Endothelial cell of umbilical vein (primary cell): Measurements from ENCODE around the gene SH3GL1. TPM values are rescaled to one million over a fixed set of nuclear protein-coding genes. Genes with fewer than 3 reads are reported as not detected.

Experiments
- BruUV-seq: library from RNA; stranded (reverse); fragments of 400-500 nt; replicated peaks from 2 replicates; lab custom pipeline; 2021; lab: Mats Ljungman, UMichigan
- CTCF ChIA-PET: fragments of 300-600, 350-600 bp; sonication (Branson Sonifier 250); formaldehyde crosslinking; loops from one replicate; lab custom pipeline; 2021; ENCODE audit warnings: antibody characterized with exemption, inconsistent platforms; lab: Charles Lee
- POLR2A ChIA-PET: fragments of 300-600, 350-600 bp; sonication (Branson Sonifier 250); formaldehyde crosslinking; loops from one replicate; lab custom pipeline; 2021; ENCODE audit warnings: antibody characterized with exemption, inconsistent platforms; lab: Charles Lee
- DNase-seq: peaks from one replicate; pipeline ENCODE4 v3.0.0-alpha.2; 2011; ENCODE audit warnings: low read depth, low spot score
- FAIRE-seq: peaks from 2 replicates; lab custom pipeline; 2011; peaks lifted over from hg19 to GRCh38; lab: Jason Lieb, UNC
- H2AFZ ChIP-seq: 2 replicates; pipeline ENCODE4 v1.6.0; 2012; ENCODE audit warnings: low read depth, low read length, control low read depth, inconsistent platforms
- H3K27ac ChIP-seq: 2 replicates; pipeline ENCODE4 v1.5.1; 2011; ENCODE audit warnings: low read depth, mild to moderate bottlenecking, control low read depth, low read length, moderate library complexity; ENCODE audit not compliant: insufficient read depth
- H3K27me3 ChIP-seq, 2 experiments: 2 replicates each; pipeline versions ENCODE4 v1.6.0 to v1.6.1; 2011; ENCODE audit warnings: low read length in 2 of 2, mixed read lengths in 1 of 2; ENCODE audit not compliant: control insufficient read depth in 2 of 2, insufficient read depth in 2 of 2
- H3K36me3 ChIP-seq, 2 experiments: 2 replicates in 1 of 2; 3 replicates in 1 of 2; pipeline ENCODE4 v1.5.1; 2011; ENCODE audit warnings: low read length in 2 of 2, mild to moderate bottlenecking in 1 of 2, moderate library complexity in 1 of 2; ENCODE audit not compliant: control insufficient read depth in 2 of 2, insufficient read depth in 2 of 2; ENCODE audit errors: extremely low read depth in 1 of 2
- H3K4me1 ChIP-seq: 3 replicates; pipeline ENCODE4 v1.5.1; 2011; ENCODE audit warnings: mild to moderate bottlenecking, low read length; ENCODE audit not compliant: control insufficient read depth, insufficient read depth; ENCODE audit errors: extremely low read depth
- H3K4me2 ChIP-seq: 2 replicates; pipeline ENCODE4 v1.6.1; 2011; ENCODE audit warnings: low read length, control low read depth, mixed read lengths; ENCODE audit not compliant: insufficient read depth
- H3K4me3 ChIP-seq, 3 experiments: fragments of 200-600 bp in 1 of 3; sonication (generic), shearing (Covaris generic) in 1 of 3; replicated peaks in 1 of 3; 2 replicates each; pipeline ENCODE4 v1.5.1; 2011 to 2016; ENCODE audit warnings: control low read depth in 3 of 3, low read length in 3 of 3, mild to moderate bottlenecking in 2 of 3, inconsistent platforms in 1 of 3, low read depth in 1 of 3, moderate library complexity in 1 of 3; ENCODE audit not compliant: insufficient read depth in 1 of 3
- H3K79me2 ChIP-seq: 2 replicates; pipeline ENCODE4 v1.6.0; 2012; ENCODE audit warnings: low read length, inconsistent platforms; ENCODE audit not compliant: control insufficient read depth, insufficient read depth
- H3K9ac ChIP-seq: replicated peaks from 2 replicates; pipeline ENCODE3; 2011; ENCODE audit warnings: low read length, control low read depth; ENCODE audit not compliant: insufficient read depth; ENCODE audit errors: extremely low read depth
- H3K9me1 ChIP-seq: replicated peaks from 3 replicates; pipeline ENCODE4 v1.6.0; 2011; ENCODE audit warnings: mild to moderate bottlenecking, low read length; ENCODE audit not compliant: control insufficient read depth, insufficient read depth; ENCODE audit errors: extremely low read depth
- H3K9me3 ChIP-seq: replicated peaks from 2 replicates; pipeline ENCODE4 v1.5.1; 2012; ENCODE audit warnings: low read length, inconsistent platforms; ENCODE audit not compliant: control insufficient read depth, insufficient read depth
- H4K20me1 ChIP-seq: replicated peaks from 2 replicates; pipeline ENCODE3; 2011; ENCODE audit warnings: mild to moderate bottlenecking, low read length; ENCODE audit not compliant: control insufficient read depth, insufficient read depth; ENCODE audit errors: extremely low read depth
- EZH2 ChIP-seq: IDR thresholded peaks from 2 replicates; pipeline ENCODE4 v1.6.1; 2012; ENCODE audit warnings: borderline replicate concordance, low read depth, mild to moderate bottlenecking, moderate library complexity, low read length, inconsistent platforms; ENCODE audit not compliant: severe bottlenecking
- FOS ChIP-seq: IDR thresholded peaks from 2 replicates; pipeline ENCODE4 v1.6.1; 2011; ENCODE audit warnings: mild to moderate bottlenecking, low read length, moderate library complexity, borderline replicate concordance; ENCODE audit not compliant: insufficient read depth
- GATA2 ChIP-seq: IDR thresholded peaks from 2 replicates; pipeline ENCODE4 v1.7.0; 2011; ENCODE audit warnings: low read depth, mild to moderate bottlenecking, moderate library complexity, mixed read lengths, low read length; ENCODE audit not compliant: insufficient read length, insufficient read depth
- JUN ChIP-seq: IDR thresholded peaks from 2 replicates; pipeline ENCODE4 v1.6.1; 2011; ENCODE audit warnings: borderline replicate concordance, low read depth; ENCODE audit not compliant: insufficient read length, insufficient read depth
- MAX ChIP-seq: IDR thresholded peaks from 2 replicates; pipeline ENCODE4 v1.6.1; 2011; ENCODE audit not compliant: insufficient read depth, insufficient read length
- MYC ChIP-seq: IDR thresholded peaks from one replicate; pipeline ENCODE4 v1.6.1; 2011; ENCODE audit warnings: mild to moderate bottlenecking, low read depth, low read length
- POLR2A ChIP-seq: IDR thresholded peaks from 2 replicates; pipeline ENCODE4 v1.6.1; 2012; ENCODE audit warnings: low read depth, mild to moderate bottlenecking, control low read depth, low read length
- POLR2AphosphoS5 ChIP-seq: IDR thresholded peaks from 2 replicates; pipeline ENCODE4 v1.6.1; 2012; ENCODE audit warnings: low read depth, mild to moderate bottlenecking, control low read depth, low read length, moderate library complexity; ENCODE audit not compliant: insufficient read depth
- dilution Hi-C: fragments of 300-500 bp; cut with MboI; formaldehyde crosslinking; loops from one replicate; pipeline ENCODE4 v1.15.0; 2019; ENCODE audit warnings: low sequenced_read_pairs; ENCODE audit not compliant: extremely low pct_ligation_motif_present
- intact Hi-C: fragments of 100-400 bp; cut with micrococcal nuclease; formaldehyde crosslinking; loops from one replicate; pipeline ENCODE4 v1.10.0; 2022
- polyA plus RNA-seq, 4 experiments: library from polyadenylated mRNA; depleted of rRNA in 3 of 4; stranded (reverse) in 3 of 4; unstranded in 1 of 4; fragments of >200 nt; gene quantifications; 2 replicates each; pipeline versions ENCODE4 v1.2.1 to v1.2.3, GENCODE V29; 2011 to 2012; ENCODE audit warnings: missing spikeins in 1 of 4
- total RNA-seq: library from RNA; stranded (reverse); gene quantifications from 2 replicates; pipeline ENCODE4 v1.2.3, GENCODE V29; 2021
- TF ChIP-seq, protein P1 (sequence below), 2 donors: IDR thresholded peaks; 1 replicate in 1 of 2; 2 replicates in 1 of 2; pipeline ENCODE4 v1.5.1; 2011; ENCODE audit warnings: low read length in 2 of 2, mild to moderate bottlenecking in 2 of 2, moderate library complexity in 2 of 2, control low read depth in 1 of 2, inconsistent platforms in 1 of 2, low read depth in 1 of 2; ENCODE audit not compliant: insufficient read depth in 1 of 2; ENCODE audit errors: extremely low read depth in 1 of 2

The SH3GL1 gene
- total and polyA plus RNA-seq, 2 donors (not counting 3 experiments of a cell fraction or from before 2014, with no cell fraction given): 143 to 145 TPM

- H3K4me3 ChIP-seq: no peak overlapping the region
- TF ChIP-seq POLR2A: no peak
- TF ChIP-seq EZH2: no peak
- no peak for TF ChIP-seq GATA2
- ChIA-PET POLR2A (no interaction called here), CTCF (interaction anchor here (1.1 to 8.7 kb wide), 6 partner anchors 10 to 113 kb away, joined by 3 to 105 read pairs (median 4); partner anchors contain the start of gene SH3GL1)
- H3K27ac ChIP-seq: no peak overlapping the region
- H3K27me3 ChIP-seq: no peaks in the 10 kb centered on the region
- DNase-seq: no peak
- H3K9me1 ChIP-seq: no peaks in the 10 kb centered on the region
- dilution Hi-C loops: no loop called here
- H4K20me1 ChIP-seq: no peaks in the 10 kb centered on the region
- H3K4me1 ChIP-seq: peaks cover 39% of the 10 kb centered on the region
- peak; percentile 69 for FAIRE-seq
- no peaks in the 10 kb centered on the region for H3K9me3 ChIP-seq
- H3K79me2 ChIP-seq: peaks cover 91% of the 10 kb centered on the region
- BruUV-seq: no TSS peak
- no peak overlapping the region for H3K4me2 ChIP-seq
- H3K36me3 ChIP-seq: peaks cover 0 to 18% of the 10 kb centered on the region in 2 experiments
- H3K9ac ChIP-seq: no peak overlapping the region
- intact Hi-C loops: no loop called here
- H2AFZ ChIP-seq: no peak overlapping the region
Measured at GRCh38 chr19:4380254-4380727, 20.1 kb downstream of the SH3GL1 start.

DNA sequence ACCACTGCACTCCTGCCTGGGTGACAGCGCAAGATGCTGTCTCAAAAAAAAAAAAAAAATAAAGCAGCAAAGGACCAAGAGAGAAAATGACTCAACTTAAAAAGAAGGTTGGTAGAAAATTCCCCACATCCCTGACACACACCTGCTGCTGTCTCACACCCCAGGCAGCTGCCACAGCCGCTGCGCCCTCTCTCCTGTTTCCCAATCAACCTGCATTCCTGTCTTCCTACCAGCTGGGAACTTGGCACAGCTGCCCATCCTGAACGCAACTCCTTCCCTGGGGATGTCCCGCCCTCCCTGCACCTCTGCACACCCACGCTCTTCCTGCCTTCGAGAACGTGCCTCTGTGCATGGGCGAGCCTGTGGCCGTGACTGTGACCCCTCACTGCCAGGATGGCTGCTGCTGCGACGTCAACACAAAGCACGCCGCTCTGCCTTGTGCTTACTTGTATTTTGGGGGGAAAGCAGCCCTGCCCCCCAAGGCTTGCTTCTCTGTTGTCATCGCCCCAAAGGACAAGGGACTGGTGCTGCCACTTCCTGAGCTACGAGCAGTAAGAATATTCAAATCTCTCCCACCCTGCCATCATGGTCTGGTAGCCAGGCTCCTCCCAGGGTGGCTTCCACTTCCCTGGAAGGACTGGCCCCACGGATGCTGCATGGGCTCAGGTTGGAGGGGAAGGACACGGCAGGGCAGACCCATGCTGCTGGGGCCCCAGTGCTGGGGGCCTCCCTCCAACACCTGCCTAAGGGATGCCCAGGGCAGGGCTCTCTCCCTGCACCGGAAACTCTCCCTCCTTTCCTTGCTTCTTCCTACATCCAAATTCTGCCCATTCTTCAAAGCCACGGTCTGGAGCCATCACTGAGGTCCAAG is 20.7 kb downstream of the SH3GL1 start:
- TF ChIP-seq MYC: no peak
- no peak for TF ChIP-seq GATA2
- TF ChIP-seq POLR2A: no peak
- no peak for TF ChIP-seq MAX
- TF ChIP-seq JUN: no peak
- no peak for TF ChIP-seq FOS
- TF ChIP-seq POLR2AphosphoS5: no peak
- no peak for TF ChIP-seq EZH2
- TF ChIP-seq, protein P1, sequence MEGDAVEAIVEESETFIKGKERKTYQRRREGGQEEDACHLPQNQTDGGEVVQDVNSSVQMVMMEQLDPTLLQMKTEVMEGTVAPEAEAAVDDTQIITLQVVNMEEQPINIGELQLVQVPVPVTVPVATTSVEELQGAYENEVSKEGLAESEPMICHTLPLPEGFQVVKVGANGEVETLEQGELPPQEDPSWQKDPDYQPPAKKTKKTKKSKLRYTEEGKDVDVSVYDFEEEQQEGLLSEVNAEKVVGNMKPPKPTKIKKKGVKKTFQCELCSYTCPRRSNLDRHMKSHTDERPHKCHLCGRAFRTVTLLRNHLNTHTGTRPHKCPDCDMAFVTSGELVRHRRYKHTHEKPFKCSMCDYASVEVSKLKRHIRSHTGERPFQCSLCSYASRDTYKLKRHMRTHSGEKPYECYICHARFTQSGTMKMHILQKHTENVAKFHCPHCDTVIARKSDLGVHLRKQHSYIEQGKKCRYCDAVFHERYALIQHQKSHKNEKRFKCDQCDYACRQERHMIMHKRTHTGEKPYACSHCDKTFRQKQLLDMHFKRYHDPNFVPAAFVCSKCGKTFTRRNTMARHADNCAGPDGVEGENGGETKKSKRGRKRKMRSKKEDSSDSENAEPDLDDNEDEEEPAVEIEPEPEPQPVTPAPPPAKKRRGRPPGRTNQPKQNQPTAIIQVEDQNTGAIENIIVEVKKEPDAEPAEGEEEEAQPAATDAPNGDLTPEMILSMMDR (IDR thresholded peaks at IDR 0.05; ENCODE audit: extremely low read depth in 1 of 2, insufficient read depth in 1 of 2, low read depth in 1 of 2, low read length in 2 of 2): no peak
- FAIRE-seq (peak; percentile 12), DNase-seq (peak; percentile 38)
- no peak overlapping the region for H3K27ac ChIP-seq
- no peaks in the 10 kb centered on the region for H3K9me3 ChIP-seq
- CTCF ChIA-PET: interaction anchor here (0.7 to 8.7 kb wide), 6 partner anchors 10 to 184 kb away, joined by 3 to 105 read pairs (median 4); partner anchors contain the start of gene SH3GL1
- peaks cover 0 to 13% of the 10 kb centered on the region in 2 experiments for H3K36me3 ChIP-seq
- no peaks in the 10 kb centered on the region for H4K20me1 ChIP-seq
- peaks cover 45% of the 10 kb centered on the region for H3K4me1 ChIP-seq
- dilution Hi-C loops (no loop called here), intact Hi-C loops (no loop called here)
- H3K9ac ChIP-seq: no peak overlapping the region
- no peak overlapping the region for H3K4me3 ChIP-seq
- no peaks in the 10 kb centered on the region for H3K27me3 ChIP-seq
- no peaks in the 10 kb centered on the region for H3K9me1 ChIP-seq
- H3K4me2 ChIP-seq: no peak overlapping the region
- H3K79me2 ChIP-seq: peaks cover 90% of the 10 kb centered on the region
- no peak overlapping the region for H2AFZ ChIP-seq
- POLR2A ChIA-PET: interaction anchor here (0.7 kb wide), 1 partner anchor 133 kb away, joined by 3 read pairs; the partner anchor contains the start of gene YJU2
- BruUV-seq: no TSS peak
